ENCODE measurements around the gene INPP4B. TPM values are rescaled to one million over a fixed set of nuclear protein-coding genes. Genes with fewer than 3 reads are reported as not detected.

Gene INPP4B
- total RNA-seq, 1 experiment from 2014 or later, result 14.3 TPM

DNA sequence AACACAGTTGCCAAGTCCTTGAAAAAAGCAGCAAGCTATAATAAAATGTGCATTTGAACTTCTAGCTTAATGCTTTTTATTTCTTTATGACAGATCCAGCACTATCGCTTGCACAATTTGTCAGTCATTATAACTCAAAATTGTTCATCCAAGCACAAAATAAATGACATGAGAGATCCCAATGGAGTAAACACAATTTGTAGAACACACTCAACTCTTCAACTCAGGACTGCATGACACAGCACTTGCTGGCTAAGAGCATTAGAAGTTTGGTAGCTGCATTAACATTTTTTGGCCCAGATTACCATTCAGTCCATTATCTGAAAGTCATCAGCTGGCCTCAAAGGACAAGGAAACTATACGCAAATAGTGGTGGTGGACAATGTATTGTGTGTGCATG, 530.1 kb downstream of the INPP4B start:
- Histone ChIP-seq H3K36me3 (ENCODE audit: control insufficient read depth in 1 of 2, insufficient read depth in 2 of 2, low read length in 2 of 2) (no peaks in the 10 kb centered on the region), H3K27me3 (ENCODE audit: insufficient read depth, low read length) (no peaks in the 10 kb centered on the region), H3K4me3 (replicated peaks in 1 of 2; ENCODE audit: low read depth in 1 of 2, low read length in 2 of 2) (no peak overlapping the region), H3K4me2 (ENCODE audit: low read length) (no peak overlapping the region), H3K4me1 (ENCODE audit: control insufficient read depth in 1 of 2, insufficient read depth in 2 of 2, low read length in 2 of 2) (peaks cover 0 to 3% of the 10 kb centered on the region in 2 experiments; a peak in 1 of 4 replicates), H3K27ac (ENCODE audit: low read depth, low read length) (no peak overlapping the region), H3K79me2 (ENCODE audit: insufficient read depth, low read length) (no peaks in the 10 kb centered on the region), H3K9me2 (ENCODE audit: insufficient read depth) (no peaks in the 10 kb centered on the region), H3K9me3 (ENCODE audit: control insufficient read depth in 1 of 2, insufficient read depth in 1 of 2, low read depth in 1 of 2, low read length in 2 of 2) (no peaks in the 10 kb centered on the region), H2AFZ (ENCODE audit: low read depth, low read length, poor library complexity, severe bottlenecking) (no peak overlapping the region), H4K20me1 (ENCODE audit: insufficient read depth) (no peaks in the 10 kb centered on the region), H3K9ac (ENCODE audit: low read length) (no peak overlapping the region)
- ATAC-seq (no peak), DNase-seq (ENCODE audit: low read depth, low spot score) (no peak)
- ChIA-PET CTCF (no interaction called here), RAD21 (ENCODE audit: low non-redundant PET in 1 of 2, low total read pairs in 2 of 2, uncharacterized antibody in 2 of 2, unreplicated experiment in 2 of 2) (no interaction called here), POLR2A (no interaction called here)
- intact Hi-C loops (cut with micrococcal nuclease), result no loop called here
- TF ChIP-seq TCF7L2 (IDR thresholded peaks at IDR 0.05; ENCODE audit: borderline replicate concordance, extremely low read depth, insufficient read depth, insufficient read length), result no peak
- TF ChIP-seq EZH2phosphoT487 (IDR thresholded peaks at IDR 0.05; ENCODE audit: borderline replicate concordance), result no peak
- BruUV-seq (replicated peaks), result no TSS peak

- Histone ChIP-seq H3K4me3 (replicated peaks in 1 of 2; ENCODE audit: low read depth in 1 of 2, low read length in 2 of 2) (no peak overlapping the region), H3K4me2 (ENCODE audit: low read length) (no peak overlapping the region), H3K79me2 (ENCODE audit: insufficient read depth, low read length) (no peaks in the 10 kb centered on the region), H2AFZ (ENCODE audit: low read depth, low read length, poor library complexity, severe bottlenecking) (no peak overlapping the region), H3K27ac (ENCODE audit: low read depth, low read length) (no peak overlapping the region), H4K20me1 (ENCODE audit: insufficient read depth) (no peaks in the 10 kb centered on the region), H3K9ac (ENCODE audit: low read length) (no peak overlapping the region), H3K9me3 (ENCODE audit: control insufficient read depth in 1 of 2, insufficient read depth in 1 of 2, low read depth in 1 of 2, low read length in 2 of 2) (no peaks in the 10 kb centered on the region), H3K36me3 (ENCODE audit: control insufficient read depth in 1 of 2, insufficient read depth in 2 of 2, low read length in 2 of 2) (no peaks in the 10 kb centered on the region), H3K9me2 (ENCODE audit: insufficient read depth) (no peaks in the 10 kb centered on the region), H3K27me3 (ENCODE audit: insufficient read depth, low read length) (no peaks in the 10 kb centered on the region), H3K4me1 (ENCODE audit: control insufficient read depth in 1 of 2, insufficient read depth in 2 of 2, low read length in 2 of 2) (peaks cover 0 to 3% of the 10 kb centered on the region in 2 experiments; a peak in 1 of 4 replicates)
- RAD21 ChIA-PET (ENCODE audit: low non-redundant PET in 1 of 2, low total read pairs in 2 of 2, uncharacterized antibody in 2 of 2, unreplicated experiment in 2 of 2), result no interaction called here
- BruUV-seq (replicated peaks), result no TSS peak
- POLR2A ChIA-PET, result no interaction called here
- no peak for ATAC-seq
- CTCF ChIA-PET, result no interaction called here
- intact Hi-C loops (cut with micrococcal nuclease), result no loop called here
- TF ChIP-seq JUND (IDR thresholded peaks at IDR 0.05), result no peak
- DNase-seq (ENCODE audit: low read depth, low spot score), result no peak
Measured at GRCh38 chr4:142314686-142315085, 531.4 kb downstream of the INPP4B start.

DNA sequence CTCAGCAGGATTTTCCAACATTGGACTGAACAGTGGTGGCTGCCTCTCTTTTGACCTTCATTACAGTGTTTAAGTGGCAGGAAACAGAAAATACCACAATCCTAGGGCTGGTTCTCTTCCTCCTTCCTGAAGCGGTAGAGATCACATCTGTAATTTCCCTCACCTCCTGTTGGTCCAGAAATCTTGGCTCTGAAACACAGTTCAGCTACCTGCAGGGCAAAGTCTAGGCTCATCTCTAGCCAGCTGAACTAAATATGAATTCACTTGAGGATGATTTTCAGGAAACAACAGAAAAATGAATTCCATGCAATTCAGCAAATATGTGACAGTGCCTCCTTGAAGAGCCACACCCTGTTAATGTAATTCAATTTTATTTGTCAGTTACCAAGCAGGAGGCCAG, 531.9 kb downstream of the INPP4B start:
- no peaks in the 10 kb centered on the region for H3K27me3 ChIP-seq (ENCODE audit: insufficient read depth, low read length)
- BruUV-seq (replicated peaks), result no TSS peak

More for the DNA sequence above, 531.9 kb downstream of the INPP4B start:
- H2AFZ ChIP-seq (ENCODE audit: low read depth, low read length, poor library complexity, severe bottlenecking), result no peak overlapping the region
- H3K9ac ChIP-seq (ENCODE audit: low read length), result no peak overlapping the region
- H3K79me2 ChIP-seq (ENCODE audit: insufficient read depth, low read length), result no peaks in the 10 kb centered on the region
- intact Hi-C loops (cut with micrococcal nuclease), result no loop called here
- no peaks in the 10 kb centered on the region for H4K20me1 ChIP-seq (ENCODE audit: insufficient read depth)
- no peaks in the 10 kb centered on the region for H3K9me3 ChIP-seq (ENCODE audit: control insufficient read depth in 1 of 2, insufficient read depth in 1 of 2, low read depth in 1 of 2, low read length in 2 of 2)
- no peak overlapping the region for H3K4me3 ChIP-seq (replicated peaks in 1 of 2; ENCODE audit: low read depth in 1 of 2, low read length in 2 of 2)
- H3K36me3 ChIP-seq (ENCODE audit: control insufficient read depth in 1 of 2, insufficient read depth in 2 of 2, low read length in 2 of 2), result no peaks in the 10 kb centered on the region
- no peak overlapping the region for H3K27ac ChIP-seq (ENCODE audit: low read depth, low read length)
- ATAC-seq (no peak), DNase-seq (ENCODE audit: low read depth, low spot score) (no peak)
- POLR2A ChIA-PET, result no interaction called here
- no peaks in the 10 kb centered on the region for H3K9me2 ChIP-seq (ENCODE audit: insufficient read depth)
- no peak for TF ChIP-seq CBX3 (IDR thresholded peaks at IDR 0.05; ENCODE audit: low read depth)
- no peak for TF ChIP-seq SIN3A (IDR thresholded peaks at IDR 0.05; ENCODE audit: low read depth)
- TF ChIP-seq POLR2AphosphoS5 (IDR thresholded peaks at IDR 0.05; ENCODE audit: low read depth, low read length), result no peak
- TF ChIP-seq MAX (IDR thresholded peaks at IDR 0.05), result no peak
- TF ChIP-seq EZH2phosphoT487 (IDR thresholded peaks at IDR 0.05; ENCODE audit: borderline replicate concordance), result no peak
- no peak for TF ChIP-seq YY1 (IDR thresholded peaks at IDR 0.05; ENCODE audit: extremely low read depth, insufficient replicate concordance, low read depth, low read length)
- no peak for TF ChIP-seq RAD21 (IDR thresholded peaks at IDR 0.05; ENCODE audit: low read depth)
- no peak for TF ChIP-seq JUND (IDR thresholded peaks at IDR 0.05)
- no peak for TF ChIP-seq ZFX (IDR thresholded peaks at IDR 0.05)
- TF ChIP-seq EZH2 (IDR thresholded peaks at IDR 0.05), result no peak
- TF ChIP-seq SP1 (IDR thresholded peaks at IDR 0.05; ENCODE audit: low read depth), result no peak
- TF ChIP-seq FOSL1 (IDR thresholded peaks at IDR 0.05; ENCODE audit: low read depth), result no peak
- H3K4me1 ChIP-seq (ENCODE audit: control insufficient read depth in 1 of 2, insufficient read depth in 2 of 2, low read length in 2 of 2), result peaks cover 0 to 3% of the 10 kb centered on the region in 2 experiments; a peak in 1 of 4 replicates
- CTCF ChIA-PET, result no interaction called here
- no peak overlapping the region for H3K4me2 ChIP-seq (ENCODE audit: low read length)
- RAD21 ChIA-PET (ENCODE audit: low non-redundant PET in 1 of 2, low total read pairs in 2 of 2, uncharacterized antibody in 2 of 2, unreplicated experiment in 2 of 2), result no interaction called here
